ENCODE measurements around the gene XPNPEP2. TPM values are rescaled to one million over a fixed set of nuclear protein-coding genes. Genes with fewer than 3 reads are reported as not detected.

XPNPEP2 gene
- polyA plus RNA-seq, 4 donors, result 27.0 to 744 (median 53.7) TPM

DNA sequence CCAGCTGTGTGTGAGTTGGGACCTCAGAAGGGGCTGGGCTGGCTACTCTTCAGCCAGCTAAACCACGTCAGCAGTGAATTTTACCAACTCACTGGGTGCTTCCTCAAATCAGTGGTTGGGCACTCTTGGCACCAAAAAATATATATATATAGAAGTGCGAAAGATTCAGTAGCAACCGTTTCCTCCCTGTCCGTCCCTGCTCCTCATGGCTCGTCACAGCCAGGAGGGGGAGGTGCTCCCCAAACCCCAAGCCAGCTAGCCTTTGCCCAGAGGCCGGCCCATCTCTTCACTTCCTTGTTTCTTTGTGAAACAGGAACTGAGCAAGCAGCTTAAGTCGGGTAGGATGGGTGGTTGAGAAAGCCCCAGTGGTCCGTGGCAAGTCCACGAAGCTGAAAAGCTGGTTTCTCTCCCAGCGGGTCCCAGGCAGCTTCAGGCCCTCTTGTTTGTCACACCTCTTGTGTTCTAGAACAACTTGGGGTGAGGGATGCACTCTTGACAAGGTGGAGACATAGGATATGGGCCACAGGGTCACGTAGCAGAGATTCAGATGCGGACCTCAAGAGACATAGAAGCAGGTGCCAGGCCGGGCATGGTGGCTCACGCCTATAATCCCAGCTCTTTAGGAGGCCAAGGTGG is 34.1 kb downstream of the XPNPEP2 start:
- 24 to 45% (median 32%) methylated on average over 12 to 14 of the region's 14 CpGs for WGBS, 3 donors
- DNase-seq (peak; percentile 75 to 86), FAIRE-seq (no peak)
- Histone ChIP-seq H3K27me3 (ENCODE audit: control insufficient read depth in 3 of 3, insufficient read depth in 3 of 3, low read length in 3 of 3) (no peaks in the 10 kb centered on the region), H3K4me3 (ENCODE audit: low read depth in 1 of 3, low read length in 3 of 3) (no peak overlapping the region), H3K4me1 (ENCODE audit: control insufficient read depth in 3 of 3, insufficient read depth in 2 of 3, low read depth in 1 of 3, low read length in 2 of 3) (peaks cover 0 to 41% (median 2%) of the 10 kb centered on the region in 3 donors), H3K9me3 (ENCODE audit: control insufficient read depth in 2 of 2, insufficient read depth in 1 of 2, low read depth in 1 of 2, low read length in 1 of 2) (no peaks in the 10 kb centered on the region), H3K27ac (ENCODE audit: low read depth in 1 of 3, low read length in 2 of 3) (peak overlapping the region; percentile 79 to 88 (median 88)), H3K36me3 (ENCODE audit: control insufficient read depth in 3 of 3, insufficient read depth in 2 of 3, low read depth in 1 of 3, low read length in 3 of 3) (peaks cover 0 to 8% (median 0%) of the 10 kb centered on the region in 3 donors)

DNA sequence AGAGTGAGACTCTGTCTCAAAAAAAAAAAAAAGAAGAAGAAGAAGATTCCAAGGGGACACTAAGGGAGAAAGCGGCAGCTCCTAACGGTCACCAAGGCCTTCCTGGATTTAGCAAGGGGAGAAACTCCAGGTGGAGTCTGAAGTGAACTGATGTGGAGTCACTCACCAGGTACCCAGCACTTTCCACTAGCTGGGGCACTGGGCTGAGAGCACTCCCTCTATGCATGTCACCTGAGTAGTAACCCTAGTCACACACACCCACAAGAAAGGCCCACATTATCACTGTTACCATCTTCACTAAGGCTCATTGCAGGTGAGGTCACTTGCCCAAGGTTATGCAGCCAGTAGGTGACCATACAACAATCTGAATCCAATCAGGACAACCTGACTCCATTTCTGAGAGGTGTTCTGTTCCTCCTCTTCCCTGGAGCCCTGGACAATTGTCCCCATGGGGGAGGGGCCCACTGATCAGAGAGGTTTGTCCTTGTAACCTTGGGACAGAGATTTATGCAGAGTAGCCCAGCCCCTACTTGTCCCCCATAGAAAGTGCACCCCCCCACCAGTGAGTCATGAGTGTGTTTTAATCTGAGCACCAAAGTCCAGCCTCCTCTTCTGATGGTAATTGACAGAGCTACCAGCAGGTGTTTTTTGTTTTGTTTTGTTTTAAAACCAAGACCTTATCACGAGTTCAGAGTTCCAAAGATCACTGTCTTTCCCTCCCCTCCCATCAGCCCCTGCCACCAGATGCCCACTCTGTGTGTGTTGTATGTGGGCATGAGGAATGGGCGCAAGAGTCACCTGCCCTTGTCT is 35.1 kb downstream of the XPNPEP2 start:
- DNase-seq, result peak; percentile 87 to 88
- H3K27me3 ChIP-seq (ENCODE audit: control insufficient read depth in 3 of 3, insufficient read depth in 3 of 3, low read length in 3 of 3), result no peaks in the 10 kb centered on the region
- no peak for FAIRE-seq
- H3K27ac ChIP-seq (ENCODE audit: low read depth in 1 of 3, low read length in 2 of 3), result peak overlapping the region; percentile 79 to 88 (median 88)
- H3K9me3 ChIP-seq (ENCODE audit: control insufficient read depth in 2 of 2, insufficient read depth in 1 of 2, low read depth in 1 of 2, low read length in 1 of 2), result no peaks in the 10 kb centered on the region
- H3K4me3 ChIP-seq (ENCODE audit: low read depth in 1 of 3, low read length in 3 of 3), result no peak overlapping the region
- 21 to 68% (median 47%) methylated on average over 3 to 4 of the region's 4 CpGs for WGBS, 3 donors
- no peaks in the 10 kb centered on the region for H3K36me3 ChIP-seq (ENCODE audit: control insufficient read depth in 3 of 3, insufficient read depth in 2 of 3, low read depth in 1 of 3, low read length in 3 of 3)
- H3K4me1 ChIP-seq (ENCODE audit: control insufficient read depth in 3 of 3, insufficient read depth in 2 of 3, low read depth in 1 of 3, low read length in 2 of 3), result peaks cover 0 to 38% (median under 1%) of the 10 kb centered on the region in 3 donors

DNA sequence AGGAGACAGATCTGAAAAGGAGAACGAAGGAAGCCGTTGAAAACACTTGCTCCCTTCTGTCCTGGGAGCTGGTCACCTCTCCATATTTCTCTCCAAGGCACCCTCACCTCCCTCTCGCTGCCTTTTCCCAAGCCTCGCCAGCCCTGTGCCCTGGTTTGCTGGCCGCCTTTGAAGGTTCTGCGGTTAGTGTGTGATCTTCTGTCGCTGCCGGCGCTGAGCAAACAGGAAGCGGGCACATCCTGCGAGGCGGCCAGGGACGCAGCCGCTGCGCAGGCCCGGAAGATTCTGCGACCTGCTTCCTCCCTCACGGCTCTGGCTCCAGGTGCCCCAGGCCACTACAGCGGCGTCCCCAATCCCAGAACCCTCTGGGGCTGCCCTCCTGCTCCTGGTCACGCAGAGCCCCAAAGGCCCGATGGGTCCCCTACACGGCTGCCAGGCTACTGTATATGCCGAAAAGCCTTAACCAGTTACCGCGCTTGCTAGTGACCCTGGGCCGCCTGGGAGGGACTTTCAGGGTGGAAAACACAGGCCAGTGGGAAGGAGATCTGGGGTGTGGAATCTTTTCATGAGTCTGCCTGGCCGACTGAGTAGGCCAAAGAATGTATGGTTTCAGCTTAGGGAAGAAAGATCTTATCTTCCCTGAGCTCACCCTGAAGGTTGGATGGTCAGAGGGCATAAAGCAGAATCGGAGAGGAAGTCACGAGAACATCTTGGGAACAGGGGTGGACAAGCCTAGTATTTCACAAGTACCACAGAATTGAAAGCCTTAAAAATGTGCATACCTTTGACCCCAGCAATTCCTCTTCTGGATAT is 38.6 kb downstream of the XPNPEP2 start:
- peak; percentile 62 to 63 for DNase-seq
- Histone ChIP-seq H3K4me1 (ENCODE audit: control insufficient read depth in 3 of 3, insufficient read depth in 2 of 3, low read depth in 1 of 3, low read length in 2 of 3) (peaks cover 0 to 34% (median 0%) of the 10 kb centered on the region in 3 donors), H3K4me3 (ENCODE audit: low read depth in 1 of 3, low read length in 3 of 3) (peak overlapping the region in 1 of 3 donors; percentile 26), H3K36me3 (ENCODE audit: control insufficient read depth in 3 of 3, insufficient read depth in 2 of 3, low read depth in 1 of 3, low read length in 3 of 3) (no peaks in the 10 kb centered on the region), H3K27ac (ENCODE audit: low read depth in 1 of 3, low read length in 2 of 3) (peak overlapping the region; percentile 78 to 94 (median 89)), H3K9me3 (ENCODE audit: control insufficient read depth in 2 of 2, insufficient read depth in 1 of 2, low read depth in 1 of 2, low read length in 1 of 2) (no peaks in the 10 kb centered on the region), H3K27me3 (ENCODE audit: control insufficient read depth in 3 of 3, insufficient read depth in 3 of 3, low read length in 3 of 3) (no peaks in the 10 kb centered on the region)
- FAIRE-seq, result no peak
- 22 to 49% (median 39%) methylated on average over 25 to 30 of the region's 30 CpGs for WGBS, 3 donors

DNA sequence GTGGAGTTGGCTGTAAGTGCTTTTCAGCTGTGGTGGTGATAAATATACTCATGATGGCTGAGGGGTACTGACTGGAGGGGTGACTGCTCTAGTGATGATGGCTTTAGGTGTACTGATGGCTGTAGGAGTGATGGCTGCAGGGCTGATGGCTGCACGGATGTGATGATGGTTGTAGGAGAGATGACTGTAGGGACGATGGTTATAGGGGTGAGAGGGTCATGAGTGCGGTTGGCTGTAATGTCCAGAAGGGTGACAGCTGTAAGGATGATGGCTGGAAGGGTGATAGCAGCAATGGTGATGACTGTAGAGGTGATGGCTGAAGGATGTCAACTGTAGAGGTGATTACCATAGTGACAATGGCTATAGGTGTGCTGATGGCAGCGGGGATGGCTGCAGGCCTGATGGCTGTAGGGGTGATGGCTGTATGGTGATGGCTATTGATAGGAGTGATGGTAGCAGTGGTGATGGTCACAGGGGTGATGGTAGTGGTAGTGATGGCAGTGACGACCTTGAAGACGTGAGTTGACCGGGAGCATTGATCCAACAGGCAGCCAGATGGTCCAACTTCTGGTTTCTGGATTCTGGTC is 40.4 kb downstream of the XPNPEP2 start:
- Histone ChIP-seq H3K4me1 (ENCODE audit: control insufficient read depth in 3 of 3, insufficient read depth in 2 of 3, low read depth in 1 of 3, low read length in 2 of 3) (peaks cover 0 to 19% (median 0%) of the 10 kb centered on the region in 3 donors), H3K4me3 (ENCODE audit: low read depth in 1 of 3, low read length in 3 of 3) (peak overlapping the region in 1 of 3 donors; percentile 46), H3K36me3 (ENCODE audit: control insufficient read depth in 3 of 3, insufficient read depth in 2 of 3, low read depth in 1 of 3, low read length in 3 of 3) (no peaks in the 10 kb centered on the region), H3K27me3 (ENCODE audit: control insufficient read depth in 3 of 3, insufficient read depth in 3 of 3, low read length in 3 of 3) (no peaks in the 10 kb centered on the region), H3K27ac (ENCODE audit: low read depth in 1 of 3, low read length in 2 of 3) (peak overlapping the region in 2 of 3 donors; percentile 22 to 73), H3K9me3 (ENCODE audit: control insufficient read depth in 2 of 2, insufficient read depth in 1 of 2, low read depth in 1 of 2, low read length in 1 of 2) (no peaks in the 10 kb centered on the region)
- FAIRE-seq (no peak), DNase-seq (no peak)
- 78 to 98% (median 80%) methylated on average over 7 of the region's 7 CpGs for WGBS, 3 donors

DNA sequence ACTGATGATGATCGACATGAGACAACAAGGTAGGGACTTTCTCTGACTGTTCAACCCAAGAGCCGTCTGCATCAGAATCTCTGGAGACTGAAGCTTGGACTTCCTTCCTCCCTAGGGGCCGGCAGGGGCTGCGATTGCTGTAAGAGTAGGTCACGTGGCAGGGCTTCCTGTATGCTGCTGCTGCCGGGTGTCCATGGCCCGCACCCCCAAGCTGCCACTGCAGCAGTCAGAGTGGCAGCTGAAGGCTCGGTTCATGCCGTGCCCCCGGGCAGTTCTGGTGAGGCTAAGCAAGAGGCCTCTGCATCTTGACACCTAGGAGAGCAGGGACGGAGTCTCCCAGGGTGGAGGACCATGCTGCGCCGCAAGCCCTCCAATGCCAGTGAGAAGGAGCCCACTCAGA is 41.0 kb downstream of the XPNPEP2 start, which contains the start of gene SASH3:
TSS of gene SASH3 (plus strand) at position 203 of the 400 bp plus-strand sequence. CDS start at position 352, 149 bp downstream.
- Histone ChIP-seq H3K27me3 (ENCODE audit: control insufficient read depth in 3 of 3, insufficient read depth in 3 of 3, low read length in 3 of 3) (no peaks in the 10 kb centered on the region), H3K36me3 (ENCODE audit: control insufficient read depth in 3 of 3, insufficient read depth in 2 of 3, low read depth in 1 of 3, low read length in 3 of 3) (no peaks in the 10 kb centered on the region), H3K27ac (ENCODE audit: low read depth in 1 of 3, low read length in 2 of 3) (peak within 1 kb of the TSS in 2 of 3 donors; percentile 22 to 80), H3K9me3 (ENCODE audit: control insufficient read depth in 2 of 2, insufficient read depth in 1 of 2, low read depth in 1 of 2, low read length in 1 of 2) (no peaks in the 10 kb centered on the region), H3K4me1 (ENCODE audit: control insufficient read depth in 3 of 3, insufficient read depth in 2 of 3, low read depth in 1 of 3, low read length in 2 of 3) (peaks cover 0 to 17% (median 0%) of the 10 kb centered on the region in 3 donors), H3K4me3 (ENCODE audit: low read depth in 1 of 3, low read length in 3 of 3) (peak within 1 kb of the TSS; percentile 13 to 46 (median 30))
- DNase-seq (peak in 1 of 2 donors; percentile 48), FAIRE-seq (no peak)
- WGBS, 3 donors, result 67 to 75% (median 70%) methylated on average over 10 to 13 of the region's 13 CpGs

DNA sequence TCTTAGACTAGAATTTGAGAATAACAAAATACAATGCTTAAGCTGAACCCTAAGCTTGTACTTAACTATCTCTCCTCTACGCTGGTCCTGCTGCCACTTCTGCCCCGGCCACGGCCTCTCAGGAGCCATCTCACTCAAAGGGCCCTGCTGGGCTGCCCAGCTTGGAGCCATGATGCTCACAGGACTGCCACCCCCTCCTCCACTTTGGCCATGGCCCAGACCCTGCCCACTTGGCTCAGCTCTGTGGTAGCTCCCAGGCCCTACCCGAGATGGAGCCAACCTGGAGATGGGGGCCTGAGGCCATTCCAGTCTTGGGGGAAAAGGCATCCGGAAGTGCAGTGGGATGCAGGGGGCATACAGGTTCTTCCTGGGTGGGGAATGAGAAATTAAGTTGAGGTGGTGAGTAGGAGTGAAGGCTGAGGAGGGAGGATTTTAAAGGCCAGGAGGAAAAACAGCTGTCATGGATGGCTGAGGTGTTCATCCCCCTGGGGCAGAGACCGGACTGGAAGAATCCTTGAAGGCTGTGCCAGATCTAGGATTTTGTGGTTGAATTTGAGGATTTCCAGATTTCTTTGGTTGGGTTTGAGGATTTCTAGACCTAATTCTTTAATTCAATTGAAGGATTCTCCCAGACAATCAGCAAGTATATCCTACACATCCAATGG is 41.8 kb downstream of the XPNPEP2 start:
- WGBS, 3 donors, result 60 to 79% (median 77%) methylated on average over 3 to 6 of the region's 6 CpGs
- no peaks in the 10 kb centered on the region for H3K36me3 ChIP-seq (ENCODE audit: control insufficient read depth in 3 of 3, insufficient read depth in 2 of 3, low read depth in 1 of 3, low read length in 3 of 3)
- H3K27me3 ChIP-seq (ENCODE audit: control insufficient read depth in 3 of 3, insufficient read depth in 3 of 3, low read length in 3 of 3), result no peaks in the 10 kb centered on the region
- DNase-seq (no peak), FAIRE-seq (no peak)
- peak overlapping the region; percentile 13 to 46 (median 30) for H3K4me3 ChIP-seq (ENCODE audit: low read depth in 1 of 3, low read length in 3 of 3)
- H3K9me3 ChIP-seq (ENCODE audit: control insufficient read depth in 2 of 2, insufficient read depth in 1 of 2, low read depth in 1 of 2, low read length in 1 of 2), result no peaks in the 10 kb centered on the region
- peaks cover 0 to 17% (median 0%) of the 10 kb centered on the region in 3 donors for H3K4me1 ChIP-seq (ENCODE audit: control insufficient read depth in 3 of 3, insufficient read depth in 2 of 3, low read depth in 1 of 3, low read length in 2 of 3)
- H3K27ac ChIP-seq (ENCODE audit: low read depth in 1 of 3, low read length in 2 of 3), result peak overlapping the region in 2 of 3 donors; percentile 21 to 80

DNA sequence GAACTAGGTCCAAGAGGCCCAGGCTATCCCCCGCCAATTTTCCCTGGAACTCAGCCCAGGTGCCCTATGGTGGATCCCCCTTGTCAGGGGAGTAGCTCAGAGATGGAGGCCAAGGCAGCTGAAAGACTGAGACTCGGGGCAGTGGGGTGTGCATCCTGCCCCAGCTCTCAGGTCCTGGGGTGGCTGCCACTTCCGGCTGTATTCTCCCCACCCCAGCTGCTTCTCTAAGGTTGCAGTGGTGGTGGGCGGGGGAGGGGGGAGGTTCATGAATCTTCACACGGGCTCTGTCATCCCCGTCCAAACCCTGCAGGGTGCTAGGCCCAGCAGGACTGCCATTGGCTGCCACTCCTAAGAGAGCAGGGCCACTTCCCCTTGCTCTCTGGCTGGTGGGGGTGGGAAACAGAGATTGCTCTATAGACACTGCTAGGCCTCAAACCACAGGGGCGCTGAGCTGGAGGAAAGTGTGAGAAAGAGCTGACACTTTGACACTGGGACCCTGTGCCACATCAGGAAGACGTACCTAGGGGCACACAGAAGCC is 42.4 kb downstream of the XPNPEP2 start:
- Histone ChIP-seq H3K9me3 (ENCODE audit: control insufficient read depth in 2 of 2, insufficient read depth in 1 of 2, low read depth in 1 of 2, low read length in 1 of 2) (no peaks in the 10 kb centered on the region), H3K36me3 (ENCODE audit: control insufficient read depth in 3 of 3, insufficient read depth in 2 of 3, low read depth in 1 of 3, low read length in 3 of 3) (no peaks in the 10 kb centered on the region), H3K4me1 (ENCODE audit: control insufficient read depth in 3 of 3, insufficient read depth in 2 of 3, low read depth in 1 of 3, low read length in 2 of 3) (peaks cover 0 to 17% (median 0%) of the 10 kb centered on the region in 3 donors), H3K27ac (ENCODE audit: low read depth in 1 of 3, low read length in 2 of 3) (peak overlapping the region in 2 of 3 donors; percentile 21 to 80), H3K4me3 (ENCODE audit: low read depth in 1 of 3, low read length in 3 of 3) (peak overlapping the region in 2 of 3 donors; percentile 30 to 46), H3K27me3 (ENCODE audit: control insufficient read depth in 3 of 3, insufficient read depth in 3 of 3, low read length in 3 of 3) (no peaks in the 10 kb centered on the region)
- FAIRE-seq (no peak), DNase-seq (peak in 1 of 2 donors; percentile 49)
- WGBS, 3 donors, result 59 to 76% (median 66%) methylated on average over 6 to 8 of the region's 8 CpGs

All from small intestine (tissue), 7 donors.